ENCODE data around the gene ZFHX3.

Gene ZFHX3

DNA sequence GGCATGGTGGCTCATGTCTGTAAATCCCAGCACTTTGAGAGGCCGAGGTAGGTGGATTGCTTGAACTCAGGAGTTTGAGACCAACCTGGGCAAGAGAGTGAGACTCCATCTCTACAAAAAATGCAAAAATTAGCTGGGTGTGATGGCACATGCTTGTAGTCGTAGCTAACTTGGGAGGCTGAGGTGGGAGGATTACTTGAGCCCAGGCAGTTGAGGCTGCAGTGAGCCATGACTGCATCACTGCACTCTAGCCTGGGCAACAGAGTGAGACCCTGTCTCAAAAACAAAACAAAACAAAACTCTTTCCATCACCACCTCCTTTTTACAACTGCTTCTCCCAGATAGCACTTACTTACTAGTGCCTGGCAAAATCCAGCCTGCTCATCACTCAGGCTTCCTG lies 214.0 kb downstream of the ZFHX3 start:
- TF ChIP-seq, protein P1, sequence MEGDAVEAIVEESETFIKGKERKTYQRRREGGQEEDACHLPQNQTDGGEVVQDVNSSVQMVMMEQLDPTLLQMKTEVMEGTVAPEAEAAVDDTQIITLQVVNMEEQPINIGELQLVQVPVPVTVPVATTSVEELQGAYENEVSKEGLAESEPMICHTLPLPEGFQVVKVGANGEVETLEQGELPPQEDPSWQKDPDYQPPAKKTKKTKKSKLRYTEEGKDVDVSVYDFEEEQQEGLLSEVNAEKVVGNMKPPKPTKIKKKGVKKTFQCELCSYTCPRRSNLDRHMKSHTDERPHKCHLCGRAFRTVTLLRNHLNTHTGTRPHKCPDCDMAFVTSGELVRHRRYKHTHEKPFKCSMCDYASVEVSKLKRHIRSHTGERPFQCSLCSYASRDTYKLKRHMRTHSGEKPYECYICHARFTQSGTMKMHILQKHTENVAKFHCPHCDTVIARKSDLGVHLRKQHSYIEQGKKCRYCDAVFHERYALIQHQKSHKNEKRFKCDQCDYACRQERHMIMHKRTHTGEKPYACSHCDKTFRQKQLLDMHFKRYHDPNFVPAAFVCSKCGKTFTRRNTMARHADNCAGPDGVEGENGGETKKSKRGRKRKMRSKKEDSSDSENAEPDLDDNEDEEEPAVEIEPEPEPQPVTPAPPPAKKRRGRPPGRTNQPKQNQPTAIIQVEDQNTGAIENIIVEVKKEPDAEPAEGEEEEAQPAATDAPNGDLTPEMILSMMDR (IDR thresholded peaks at IDR 0.05; ENCODE audit: low read depth, low read length, missing control alignments) = no peak
- in situ Hi-C loops (cut with HindIII; ENCODE audit: low sequenced_read_pairs) = no loop called here
- no peak for DNase-seq (ENCODE audit: low read depth)
- H3K4me3 ChIP-seq (ENCODE audit: low read depth, low read length) = no peak overlapping the region

DNA sequence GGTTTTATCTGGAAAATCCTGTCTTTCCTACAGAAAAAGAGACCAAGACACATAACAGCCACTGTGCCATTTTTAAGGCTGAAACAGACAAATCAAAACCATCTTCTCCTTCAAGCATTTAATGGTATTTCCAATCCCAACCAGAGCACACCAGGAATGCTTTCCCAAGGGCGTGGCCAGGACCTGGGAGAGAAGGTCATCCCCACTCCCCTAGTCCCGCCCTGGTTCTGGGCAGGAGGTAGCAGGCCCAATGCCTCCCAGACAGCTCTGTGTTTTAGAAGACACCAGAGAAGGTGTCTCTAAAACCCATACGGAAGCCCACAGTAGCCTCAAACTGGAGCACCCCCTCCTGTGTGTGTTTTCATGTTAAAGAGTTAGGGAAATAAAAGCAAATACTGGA lies 214.4 kb downstream of the ZFHX3 start:
- H3K4me3 ChIP-seq (ENCODE audit: low read depth, low read length) = no peak overlapping the region
- DNase-seq (ENCODE audit: low read depth) = no peak
- TF ChIP-seq, protein P1 (IDR thresholded peaks at IDR 0.05; ENCODE audit: low read depth, low read length, missing control alignments) = no peak
- in situ Hi-C loops (cut with HindIII; ENCODE audit: low sequenced_read_pairs) = no loop called here

DNA sequence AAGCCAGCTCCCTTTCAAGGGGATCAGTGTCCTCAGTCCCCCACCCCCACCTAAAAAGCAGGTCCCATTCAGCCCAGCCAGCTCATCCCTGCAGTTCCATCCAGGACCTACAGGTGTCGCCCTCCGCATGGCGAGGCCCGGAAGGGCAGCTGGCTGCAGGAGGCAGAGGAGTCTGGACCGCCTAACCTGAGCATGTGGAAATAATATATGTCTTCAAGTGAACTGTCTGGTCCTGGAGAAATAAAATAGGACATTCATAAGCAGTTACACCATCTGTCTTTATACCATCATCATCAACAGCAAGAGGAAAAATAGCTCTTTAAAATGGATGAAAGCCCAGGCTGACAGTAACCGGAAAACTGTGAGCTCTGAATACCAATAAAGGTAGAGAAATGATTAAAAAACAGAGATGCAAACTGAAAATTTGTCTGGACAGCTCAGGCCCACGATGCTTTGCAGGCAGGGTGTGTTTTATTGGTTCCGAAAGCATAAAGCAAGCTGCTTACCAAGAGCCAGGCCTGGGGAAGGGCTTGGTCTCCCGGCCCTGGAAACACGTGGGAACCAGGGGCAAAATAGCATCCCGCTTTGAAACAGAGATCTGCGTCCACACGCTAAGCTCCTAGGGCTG lies 215.2 kb downstream of the ZFHX3 start:
- TF ChIP-seq, protein P1 (IDR thresholded peaks at IDR 0.05; ENCODE audit: low read depth, low read length, missing control alignments) = peak; percentile 100
- H3K4me3 ChIP-seq (ENCODE audit: low read depth, low read length) = no peak overlapping the region
- DNase-seq (ENCODE audit: low read depth) = peak; percentile 48
- in situ Hi-C loops (cut with HindIII; ENCODE audit: low sequenced_read_pairs) = no loop called here

DNA sequence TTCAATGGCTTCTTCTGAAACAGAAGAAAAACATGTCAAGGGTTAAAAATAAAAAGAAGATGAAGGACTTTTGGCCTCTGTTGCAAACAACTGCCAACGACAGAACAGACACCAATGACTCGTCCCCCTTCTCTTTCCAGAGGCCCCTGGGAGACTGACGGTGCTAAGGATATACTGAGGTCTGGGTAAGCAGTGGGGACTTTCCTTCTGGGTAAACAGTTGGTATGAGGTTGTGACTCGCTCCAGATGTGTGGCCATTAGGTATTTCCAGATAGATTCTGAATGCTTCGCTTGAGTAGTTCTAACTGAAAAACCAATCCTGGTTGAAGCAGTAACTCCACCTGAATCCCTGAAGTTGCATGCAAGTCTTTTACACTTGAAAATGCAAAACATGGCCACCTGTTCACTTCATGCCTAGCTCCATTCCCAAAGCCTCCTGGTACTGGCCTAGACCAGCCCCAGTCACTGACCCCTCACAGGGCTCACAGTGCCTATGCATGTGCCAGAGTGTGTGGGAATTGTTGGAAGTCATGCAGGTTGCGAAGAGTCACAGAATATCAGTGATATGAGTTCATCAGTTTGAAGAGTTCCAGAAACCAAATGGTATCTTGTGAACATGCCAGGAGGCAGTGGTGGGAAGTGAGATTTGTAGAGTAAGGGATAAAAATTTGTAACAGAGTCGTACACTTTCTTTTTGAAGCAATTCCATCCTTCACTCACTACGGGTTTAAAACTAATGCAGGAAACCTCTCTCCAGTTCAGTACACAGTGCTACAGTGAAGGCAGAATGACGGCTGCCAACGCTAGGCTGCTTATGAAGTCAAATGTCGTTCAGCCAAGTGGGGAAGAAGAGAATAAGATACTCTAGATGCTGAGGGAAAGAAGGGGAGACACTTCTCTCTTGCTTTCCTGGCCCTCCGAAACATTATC lies 217.8 kb downstream of the ZFHX3 start:
- in situ Hi-C loops (cut with HindIII; ENCODE audit: low sequenced_read_pairs) = no loop called here
- TF ChIP-seq, protein P1 (IDR thresholded peaks at IDR 0.05; ENCODE audit: low read depth, low read length, missing control alignments) = no peak
- no peak for DNase-seq (ENCODE audit: low read depth)
- H3K4me3 ChIP-seq (ENCODE audit: low read depth, low read length) = no peak overlapping the region

DNA sequence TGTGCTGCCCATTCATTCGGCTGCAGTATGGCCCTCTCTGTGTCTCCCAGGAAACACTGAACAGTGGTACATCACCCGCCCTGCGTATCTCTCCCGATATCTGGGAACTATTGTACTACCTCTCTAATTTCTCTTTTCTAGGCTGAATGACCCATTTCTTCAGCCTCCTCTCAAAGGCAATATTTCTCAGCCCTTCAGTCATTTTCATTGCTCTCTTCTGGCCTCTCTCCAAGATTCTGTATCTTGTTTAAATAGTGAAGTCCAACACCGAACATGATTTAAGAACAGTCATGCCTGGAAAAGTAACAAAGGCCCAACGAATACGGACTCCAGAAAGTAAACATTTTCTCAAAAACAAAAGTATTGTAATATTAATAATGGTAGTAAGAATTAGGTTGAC lies 220.1 kb downstream of the ZFHX3 start:
- no peak for DNase-seq (ENCODE audit: low read depth)
- H3K4me3 ChIP-seq (ENCODE audit: low read depth, low read length) = no peak overlapping the region
- in situ Hi-C loops (cut with HindIII; ENCODE audit: low sequenced_read_pairs) = no loop called here
- TF ChIP-seq, protein P1 (IDR thresholded peaks at IDR 0.05; ENCODE audit: low read depth, low read length, missing control alignments) = no peak

DNA sequence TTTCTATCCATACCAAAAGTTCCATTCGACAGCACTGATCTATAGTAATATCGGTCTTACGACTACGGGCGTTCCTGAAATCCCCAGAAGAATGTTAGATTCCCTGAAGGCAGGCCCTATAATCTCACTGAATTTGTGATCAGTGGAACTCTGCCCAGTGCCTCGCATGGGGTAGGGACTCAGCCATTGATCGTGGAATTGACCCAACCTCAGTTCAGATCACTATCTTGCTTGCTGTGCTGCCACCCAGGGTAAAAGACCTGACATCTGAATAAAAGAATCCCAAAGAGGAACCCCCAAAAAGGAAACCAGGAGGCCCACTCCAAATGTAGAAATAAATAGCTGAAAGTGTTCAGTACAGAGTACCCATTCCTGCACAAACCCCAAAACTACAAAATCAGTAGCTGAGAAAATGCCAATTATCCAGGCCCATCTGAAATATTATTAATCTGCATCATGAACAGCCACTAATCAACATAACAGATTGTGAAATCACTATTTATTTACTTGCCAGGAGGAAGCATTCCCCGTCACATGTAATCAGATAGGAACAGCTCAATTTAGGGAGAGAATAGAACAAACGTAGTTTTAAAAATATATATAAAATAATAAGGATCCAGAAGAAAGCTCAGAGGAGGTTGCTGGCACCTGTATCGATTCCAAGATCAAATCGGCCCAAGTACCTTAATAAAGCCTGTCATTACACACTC lies 221.9 kb downstream of the ZFHX3 start:
- in situ Hi-C loops (cut with HindIII; ENCODE audit: low sequenced_read_pairs) = no loop called here
- TF ChIP-seq, protein P1 (IDR thresholded peaks at IDR 0.05; ENCODE audit: low read depth, low read length, missing control alignments) = no peak
- no peak overlapping the region for H3K4me3 ChIP-seq (ENCODE audit: low read depth, low read length)
- DNase-seq (ENCODE audit: low read depth) = no peak

Data from astrocyte of the cerebellum (primary cell).